ENCODE measurements around the gene SLA2.
"Not testable (repeated sequence)": the region's sequence is repeated elsewhere in the genome, so short reads cannot be mapped to it uniquely, and the experiment has no call there.

The SLA2 gene

GRCh38 chr20:36614781-36615557 is 31.0 kb downstream of the SLA2 start:
- DNase-seq (ENCODE audit: low read depth, low spot score) = no peak

DNA sequence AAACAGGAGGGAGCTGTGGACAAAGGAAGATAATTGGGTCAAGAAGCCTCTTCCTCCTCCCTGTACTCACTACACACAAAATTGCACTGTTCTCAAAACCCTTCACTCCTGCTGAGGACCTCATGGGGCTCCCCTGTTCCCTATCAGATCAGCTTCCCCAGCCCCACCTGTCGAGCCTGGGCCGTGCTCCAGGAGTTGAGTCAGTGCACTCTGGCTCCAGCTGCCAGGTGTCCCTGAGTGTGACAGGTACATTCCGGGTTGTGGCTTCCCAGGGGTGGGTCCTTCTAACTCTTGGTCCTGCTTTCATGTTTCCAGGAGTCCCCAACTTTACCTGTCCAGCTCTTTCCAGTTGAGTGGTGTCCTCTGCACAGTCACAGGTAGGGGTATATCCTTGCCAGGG is 32.0 kb downstream of the SLA2 start:
- no peak for DNase-seq (ENCODE audit: low read depth, low spot score)
- no peak overlapping the region for H3K27ac ChIP-seq

More at GRCh38 chr20:36614781-36615557, 31.0 kb downstream of the SLA2 start:
- H3K27ac ChIP-seq = no peak overlapping the region

DNA sequence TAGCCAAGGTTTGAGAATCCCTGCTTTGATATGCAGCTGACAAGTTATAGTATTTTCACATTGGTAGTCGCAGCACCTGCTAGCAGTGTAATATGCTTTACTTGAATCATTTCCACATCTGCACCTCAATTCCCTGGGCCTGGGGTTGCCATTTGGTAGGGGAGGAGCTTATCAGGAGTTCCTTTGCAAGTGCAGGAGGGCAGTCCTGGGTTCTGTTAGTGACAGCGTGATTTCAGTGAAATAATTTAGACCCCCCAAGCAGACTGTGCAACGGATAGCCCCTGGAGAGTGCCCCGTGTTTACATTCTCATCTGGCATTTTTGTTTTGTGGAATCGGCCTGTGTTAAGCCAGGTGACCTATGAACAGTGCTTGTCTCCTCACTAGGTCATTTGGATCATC is 34.4 kb downstream of the SLA2 start:
- H3K27ac ChIP-seq = no peak overlapping the region
- DNase-seq (ENCODE audit: low read depth, low spot score) = no peak

DNA sequence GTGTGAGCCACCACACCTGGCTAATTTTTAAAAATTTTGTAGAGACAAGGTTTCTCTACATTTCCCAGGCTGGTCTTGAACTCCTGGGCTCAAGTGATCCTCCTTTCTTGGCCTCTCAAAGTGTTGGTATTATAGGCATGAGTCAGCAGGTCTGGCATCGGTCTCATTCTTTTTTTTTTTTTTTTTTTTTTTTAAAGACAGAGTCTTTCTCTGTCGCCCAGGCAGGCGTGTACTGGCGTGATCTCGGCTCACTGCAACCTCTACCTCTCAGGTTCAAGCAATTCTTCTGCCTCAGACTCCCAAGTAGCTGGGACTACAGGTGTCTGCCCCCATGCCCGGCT is 37.6 kb downstream of the SLA2 start:
- H3K27ac ChIP-seq = peak overlapping the region; percentile 88
- DNase-seq (ENCODE audit: low read depth, low spot score) = not testable (repeated sequence)

DNA sequence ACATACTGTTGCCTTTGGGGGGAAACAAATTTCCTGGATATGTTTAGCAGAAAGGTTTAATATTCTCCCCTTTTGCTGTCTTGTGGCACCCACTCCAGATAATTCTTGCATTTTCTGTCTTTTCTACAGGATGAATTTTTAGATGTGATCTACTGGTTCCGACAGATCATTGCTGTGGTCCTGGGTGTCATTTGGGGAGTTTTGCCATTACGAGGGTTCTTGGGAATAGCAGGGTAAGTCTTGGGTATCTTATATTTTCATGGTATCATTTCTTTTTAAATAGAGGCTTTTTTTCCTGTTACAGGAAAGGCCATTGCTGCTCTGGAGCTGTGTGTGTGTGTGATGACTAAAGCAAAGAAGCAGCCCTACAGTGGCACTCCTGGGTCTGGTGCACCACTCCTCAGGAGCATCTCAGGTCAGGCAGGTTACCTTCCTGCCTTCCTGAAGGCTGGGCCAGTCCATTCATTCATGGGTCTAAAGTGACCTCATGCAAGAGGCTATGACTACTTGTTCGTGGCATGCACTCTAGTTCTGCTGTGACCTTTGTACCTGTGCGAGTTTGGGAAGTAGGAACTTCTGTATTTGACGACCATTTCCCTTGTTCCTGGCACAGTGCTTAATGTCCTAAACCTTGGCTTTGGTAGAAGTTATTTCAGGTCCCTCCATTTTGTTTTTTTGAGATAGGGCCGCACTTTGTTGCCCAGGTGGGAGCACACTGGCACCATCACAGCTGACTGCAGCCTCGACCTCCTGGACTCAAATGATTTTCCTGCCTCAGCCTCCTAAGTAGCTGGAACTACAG is 38.2 kb downstream of the SLA2 start:
- peak; percentile 57 for DNase-seq (ENCODE audit: low read depth, low spot score)
- H3K27ac ChIP-seq = peak overlapping the region; percentile 88

DNA sequence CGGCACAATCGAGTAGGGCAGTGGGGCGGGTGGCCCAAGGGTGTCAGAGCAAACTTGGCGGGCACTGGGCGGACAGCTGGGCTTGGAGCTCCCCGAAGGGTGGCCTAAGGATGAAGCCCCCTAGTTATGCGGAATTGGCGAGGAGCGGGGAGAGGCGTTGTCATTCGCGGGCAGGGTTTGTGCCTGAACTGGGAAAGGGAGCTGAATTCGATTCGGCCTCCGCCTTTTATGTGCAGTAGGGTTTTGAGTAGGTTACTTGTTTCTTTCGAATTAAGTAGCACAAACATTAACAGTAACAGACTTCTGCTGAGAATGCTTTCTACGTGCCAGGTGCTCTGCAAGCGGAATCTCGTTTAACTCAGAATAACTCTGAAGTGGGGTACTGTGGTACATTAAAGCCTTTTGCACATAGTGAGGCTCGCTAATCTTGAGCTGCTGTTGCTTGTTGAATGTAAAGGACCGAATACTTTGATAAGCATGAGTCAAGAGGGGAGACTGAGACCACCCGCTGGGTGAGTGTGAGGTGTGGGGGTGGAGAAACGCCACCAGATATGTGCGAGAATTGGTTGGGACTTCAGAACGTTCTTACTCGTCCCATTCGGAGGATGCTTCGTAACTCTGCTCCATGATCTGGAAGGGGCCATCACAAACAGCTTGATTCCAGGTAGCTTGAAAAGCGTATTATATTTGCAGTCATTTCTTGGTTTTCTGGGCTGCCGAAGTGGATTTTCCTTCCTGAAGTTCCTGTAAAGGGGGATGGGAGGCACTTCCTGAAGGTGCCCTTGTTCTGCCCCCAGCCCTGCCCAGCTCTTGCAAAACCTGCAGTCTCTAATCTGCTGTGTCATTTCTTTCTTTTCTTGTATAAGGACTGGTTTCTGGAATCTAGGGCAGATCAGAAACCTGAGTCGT is 39.6 kb downstream of the SLA2 start:
- DNase-seq (ENCODE audit: low read depth, low spot score) = no peak

GRCh38 chr20:36605399-36606157 is 40.4 kb downstream of the SLA2 start, which contains the start of gene RAB5IF:
TSS of gene RAB5IF (plus strand) at chr20:36605779. CDS start at chr20:36605952, 173 bp downstream.
- peak; percentile 90 for DNase-seq (ENCODE audit: low read depth, low spot score)
- peak within 1 kb of the TSS; percentile 88 for H3K27ac ChIP-seq

More for the DNA sequence above, 39.6 kb downstream of the SLA2 start:
- peak overlapping the region; percentile 88 for H3K27ac ChIP-seq

- DNase-seq (ENCODE audit: low read depth, low spot score) = no peak
Measured at GRCh38 chr20:36604952-36605398, 41.0 kb downstream of the SLA2 start.

GRCh38 chr20:36601540-36601939 is 44.5 kb downstream of the SLA2 start:
- no peak overlapping the region for H3K27ac ChIP-seq
- DNase-seq (ENCODE audit: low read depth, low spot score) = no peak

More at GRCh38 chr20:36604952-36605398, 41.0 kb downstream of the SLA2 start:
- H3K27ac ChIP-seq = peak overlapping the region; percentile 88

DNA sequence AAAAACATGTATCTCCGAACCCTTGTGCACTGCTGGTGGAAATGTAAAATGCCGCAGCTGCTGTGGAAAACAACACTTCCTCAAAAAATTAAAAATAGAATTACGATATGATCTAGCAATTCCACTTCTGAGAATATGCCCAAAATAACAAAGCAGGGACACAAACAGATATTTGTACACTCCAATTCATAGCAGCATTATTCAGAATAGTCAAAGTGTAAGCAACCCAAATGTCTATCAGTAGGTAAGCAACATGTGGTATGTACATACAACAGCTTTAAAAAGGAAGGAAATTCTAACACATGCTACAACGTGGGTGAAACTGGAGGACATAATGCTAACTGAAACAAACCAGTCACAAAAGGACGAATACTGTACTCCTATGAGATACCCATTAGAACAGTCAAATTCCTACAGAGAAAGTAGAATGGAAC is 46.1 kb downstream of the SLA2 start:
- DNase-seq (ENCODE audit: low read depth, low spot score) = no peak
- no peak overlapping the region for H3K27ac ChIP-seq

GRCh38 chr20:36593347-36593929 is 52.6 kb downstream of the SLA2 start:
- no peak overlapping the region for H3K27ac ChIP-seq
- DNase-seq (ENCODE audit: low read depth, low spot score) = no peak

GRCh38 chr20:36591854-36592641 is 53.9 kb downstream of the SLA2 start:
- no peak overlapping the region for H3K27ac ChIP-seq
- no peak for DNase-seq (ENCODE audit: low read depth, low spot score)

- no peak for DNase-seq (ENCODE audit: low read depth, low spot score)
- no peak overlapping the region for H3K27ac ChIP-seq
Measured at GRCh38 chr20:36591281-36591680, 54.7 kb downstream of the SLA2 start.

DNA sequence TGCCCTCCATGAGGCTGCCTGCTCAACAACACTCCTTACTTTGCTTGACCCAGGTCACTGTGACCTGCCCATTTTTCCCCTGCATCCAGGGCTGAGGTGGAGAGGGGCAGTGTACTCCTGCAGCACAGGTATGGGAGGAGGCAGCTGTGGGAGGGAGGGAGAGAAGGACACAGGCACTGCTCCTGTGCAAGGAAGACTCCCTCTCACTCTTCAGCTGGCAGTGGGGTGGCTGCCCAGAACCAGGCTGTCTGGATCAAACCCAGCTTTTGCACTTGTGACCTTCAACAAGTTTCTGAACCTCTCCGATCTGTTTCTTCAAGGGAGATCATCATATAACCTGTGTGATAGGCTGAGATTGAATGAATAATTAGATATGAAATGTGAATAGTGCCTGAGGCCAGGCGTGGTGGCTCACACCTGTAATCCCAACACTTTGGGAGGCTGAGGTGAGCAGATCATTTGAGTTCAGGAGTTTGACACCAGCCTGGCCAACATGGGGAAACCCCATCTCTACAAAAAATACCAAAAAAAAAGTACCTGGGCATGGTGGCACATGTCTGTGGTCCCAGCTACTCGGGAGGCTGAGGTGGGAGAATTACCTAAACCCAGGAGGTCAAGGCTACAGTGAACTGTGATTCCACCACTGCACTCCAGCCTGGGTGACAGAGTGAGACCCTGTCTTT is 58.5 kb downstream of the SLA2 start:
- no peak overlapping the region for H3K27ac ChIP-seq
- DNase-seq (ENCODE audit: low read depth, low spot score) = no peak

- H3K27ac ChIP-seq = peak overlapping the region; percentile 7
- DNase-seq (ENCODE audit: low read depth, low spot score) = peak; percentile 78
Measured at GRCh38 chr20:36585410-36586125, 60.4 kb downstream of the SLA2 start.

DNA sequence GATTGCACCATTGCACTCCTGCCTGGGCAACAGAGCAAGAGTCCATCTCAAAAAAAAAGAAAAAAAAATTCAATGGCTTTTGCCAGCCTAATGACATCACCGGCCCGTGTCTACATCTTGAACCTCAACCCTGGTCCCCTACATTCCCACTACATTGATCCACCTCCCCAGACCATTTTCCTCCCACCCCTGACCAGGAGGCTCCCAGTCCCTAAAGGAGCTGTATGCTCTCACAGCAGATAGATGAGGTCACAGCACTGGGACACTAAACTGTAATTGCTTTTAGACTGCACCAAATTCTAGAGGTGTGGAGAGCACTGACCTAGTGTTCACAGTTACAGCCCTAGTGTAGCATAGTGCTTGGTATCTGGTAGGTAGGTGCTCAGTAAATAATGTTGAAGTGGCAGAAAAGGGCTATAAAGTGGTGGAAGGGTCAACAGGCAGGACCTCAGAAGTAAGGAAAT is 61.9 kb downstream of the SLA2 start:
- DNase-seq (ENCODE audit: low read depth, low spot score) = no peak
- no peak overlapping the region for H3K27ac ChIP-seq

DNA sequence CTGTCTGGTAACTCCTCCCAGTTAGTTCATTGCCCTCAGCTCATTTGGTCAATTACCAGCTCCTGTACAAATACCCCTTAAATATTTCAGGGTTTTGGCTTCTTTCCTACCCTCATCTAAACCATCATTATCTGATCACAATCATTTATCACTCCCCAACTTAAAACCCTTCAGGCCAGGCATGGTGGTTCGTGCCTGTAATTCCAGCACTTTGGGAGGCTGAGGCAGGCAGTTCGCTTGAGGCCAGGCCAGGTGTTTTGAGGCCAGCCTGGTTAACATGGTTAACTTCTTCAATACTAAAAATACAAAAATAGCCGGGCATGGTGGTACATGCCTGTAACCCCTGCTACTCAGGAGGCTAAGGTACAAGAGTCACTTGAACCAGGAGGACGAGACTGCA is 63.2 kb downstream of the SLA2 start:
- no peak for DNase-seq (ENCODE audit: low read depth, low spot score)
- no peak overlapping the region for H3K27ac ChIP-seq

Measured in epithelial cell of prostate (primary cell).